C1 segment of cervical spinal cord (tissue), 14 donors: ENCODE measurements around the gene USB1.
A peak's percentile ranks its signal among the peaks of the same experiment; 100 is the strongest.
"Not testable (repeated sequence)": the region's sequence is repeated elsewhere in the genome, so short reads cannot be mapped to it uniquely, and the experiment has no call there.

ENCODE experiments used
- DNase-seq, 14 donors: peaks; one replicate each; lab custom pipeline; 2025; lab: John Stamatoyannopoulos, UW

Gene USB1

GRCh38 chr16:57969451-57970123, 31.6 kb upstream of the USB1 start:
- no peak for DNase-seq

- DNase-seq = no peak
Measured at GRCh38 chr16:57970319-57970718, 30.9 kb upstream of the USB1 start.

- DNase-seq = no peak
Measured at GRCh38 chr16:57970970-57971369, 30.2 kb upstream of the USB1 start, which contains the start of gene CNGB1. Gene CNGB1, minus strand, starts transcription at chr16:57971128. Its CDS starts 3,842 bp downstream, at chr16:57967286.

- no peak for DNase-seq
Measured at GRCh38 chr16:57971848-57972247, 29.4 kb upstream of the USB1 start.

- DNase-seq = no peak
Measured at GRCh38 chr16:57972306-57972705, 28.9 kb upstream of the USB1 start.

- DNase-seq = peak in 10 of 14 donors; percentile 16 to 75 (median 48)
Measured at GRCh38 chr16:57976331-57976796, 24.8 kb upstream of the USB1 start.

GRCh38 chr16:57977418-57978069, 23.7 kb upstream of the USB1 start:
- DNase-seq = no peak

GRCh38 chr16:57978070-57978465, 23.1 kb upstream of the USB1 start:
- not testable (repeated sequence) for DNase-seq

GRCh38 chr16:57979006-57979585, 22.1 kb upstream of the USB1 start:
- no peak for DNase-seq

- DNase-seq = no peak
Measured at GRCh38 chr16:57981636-57982035, 19.6 kb upstream of the USB1 start.

- no peak for DNase-seq
Measured at GRCh38 chr16:57982385-57982784, 18.8 kb upstream of the USB1 start.

GRCh38 chr16:57984443-57985203, 16.6 kb upstream of the USB1 start:
- peak in 2 of 14 donors; percentile 7 to 18 for DNase-seq

GRCh38 chr16:57985204-57986181, 15.7 kb upstream of the USB1 start:
- DNase-seq = no peak

GRCh38 chr16:57986196-57986595, 15.0 kb upstream of the USB1 start:
- no peak for DNase-seq

GRCh38 chr16:57987441-57988177, 13.6 kb upstream of the USB1 start:
- no peak for DNase-seq

- peak in 7 of 14 donors; percentile 6 to 42 (median 32) for DNase-seq
Measured at GRCh38 chr16:57988929-57989328, 12.3 kb upstream of the USB1 start.

GRCh38 chr16:57991551-57992059, 9.6 kb upstream of the USB1 start:
- no peak for DNase-seq

- no peak for DNase-seq
Measured at GRCh38 chr16:57992084-57992483, 9.1 kb upstream of the USB1 start.

- no peak for DNase-seq
Measured at GRCh38 chr16:57993438-57993837, 7.8 kb upstream of the USB1 start.

- DNase-seq = no peak
Measured at GRCh38 chr16:57993897-57994296, 7.3 kb upstream of the USB1 start.
